ENCODE results near the gene HS6ST3.

The HS6ST3 gene

GRCh38 chr13:96573563-96573962 is 483.7 kb downstream of the HS6ST3 start:
- no peak for DNase-seq

DNA sequence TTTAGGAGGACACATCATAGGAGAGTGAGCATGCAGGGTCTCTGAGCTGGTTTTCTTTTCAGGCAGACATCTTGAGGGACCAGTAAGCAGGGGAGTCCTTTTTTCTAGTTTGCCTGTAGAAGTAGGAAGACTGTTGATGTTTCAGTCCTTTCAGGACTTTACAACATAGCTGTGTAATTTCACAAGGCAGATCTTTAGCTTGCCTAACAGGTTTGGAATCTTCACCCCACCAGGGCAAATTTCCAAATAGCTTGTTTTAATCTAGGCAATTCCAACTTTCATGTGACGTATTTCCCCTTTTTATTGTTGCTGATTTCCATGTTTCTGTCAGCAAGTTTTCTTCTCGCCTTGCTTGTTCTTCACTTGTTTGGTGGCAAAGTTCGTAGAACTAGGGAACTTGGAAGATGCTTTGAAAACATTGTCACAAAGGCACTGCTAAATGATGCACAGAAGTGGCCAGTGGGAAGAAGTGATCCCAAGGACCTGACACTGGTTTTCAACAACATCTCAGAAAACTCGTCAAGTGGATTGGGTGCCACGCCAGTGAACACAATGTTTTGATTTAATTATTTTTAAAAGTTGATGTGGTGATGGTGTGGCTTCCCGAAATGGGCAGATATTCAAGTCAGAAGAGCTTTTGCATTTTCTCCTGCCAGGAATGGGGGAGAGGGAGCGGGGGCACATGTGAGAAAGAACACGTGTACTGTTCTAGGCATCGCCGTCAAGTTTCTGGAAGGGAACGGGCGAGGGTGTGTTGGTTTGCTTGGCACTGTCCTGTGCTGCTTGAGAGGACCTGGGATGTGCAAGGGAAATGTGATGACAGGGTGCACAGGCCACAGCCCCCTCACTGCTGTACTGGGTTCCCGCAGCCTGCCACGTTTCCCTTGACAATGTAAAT is 485.8 kb downstream of the HS6ST3 start:
- no peak for DNase-seq

DNA sequence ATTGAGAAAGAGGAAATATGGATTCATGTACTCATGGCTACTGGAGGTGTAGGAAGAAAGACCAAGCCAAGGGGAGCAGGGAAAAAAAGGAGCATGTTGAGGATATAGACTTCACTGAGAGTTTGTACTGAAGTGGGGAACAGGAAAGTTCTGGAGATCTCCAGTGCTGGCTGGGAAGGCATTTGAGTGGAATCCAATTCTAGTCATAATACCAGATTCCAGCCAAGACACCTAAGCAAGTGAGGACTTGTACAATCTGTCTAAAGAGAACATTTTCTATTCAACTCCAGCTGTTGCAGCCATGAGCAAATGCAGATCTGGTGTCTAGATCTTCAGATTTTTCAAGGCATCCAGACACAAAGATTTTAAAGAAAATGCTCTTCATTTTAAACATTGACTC is 491.8 kb downstream of the HS6ST3 start:
- no peak for DNase-seq

DNA sequence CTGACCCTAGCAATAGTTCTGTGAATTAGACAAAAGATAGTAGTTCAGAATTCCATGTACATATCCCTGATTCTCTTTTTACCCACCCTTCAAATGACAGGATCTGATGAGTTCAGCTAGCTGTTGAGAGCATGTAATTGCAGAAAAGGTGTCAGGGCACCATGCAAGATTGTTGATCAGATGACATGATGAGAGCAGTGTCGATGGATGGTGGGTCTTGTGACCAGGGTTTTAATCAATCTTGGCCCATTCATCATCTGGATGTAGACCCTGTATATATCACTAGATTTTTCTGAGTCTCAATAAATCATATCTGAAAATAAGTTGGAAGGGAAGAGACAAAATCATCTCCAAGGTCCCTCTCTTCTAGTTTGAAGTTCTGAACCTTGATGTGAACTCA is 525.3 kb downstream of the HS6ST3 start:
- no peak for DNase-seq

DNA sequence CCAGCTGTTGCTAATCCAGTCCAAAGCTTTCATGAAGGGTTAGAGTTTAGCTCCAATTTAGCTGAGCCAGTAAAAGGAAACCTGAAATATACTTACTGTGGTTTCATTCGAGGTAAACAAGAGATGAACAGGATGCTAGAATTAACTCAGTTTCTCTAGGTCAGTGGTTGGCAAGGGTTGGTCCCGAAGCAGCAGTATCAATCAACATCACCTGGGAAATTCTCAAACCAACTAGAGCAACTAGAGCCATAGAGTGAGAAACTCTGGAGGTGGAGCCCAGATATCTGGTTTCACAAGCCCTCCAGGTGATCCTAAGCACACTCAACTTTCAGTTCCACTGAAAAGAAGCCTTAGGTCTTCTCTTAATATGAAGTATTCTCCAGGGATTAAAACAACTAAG is 527.6 kb downstream of the HS6ST3 start:
- peak; percentile 1 for DNase-seq

- no peak for DNase-seq
Measured at GRCh38 chr13:96621634-96622183, 531.8 kb downstream of the HS6ST3 start.

DNA sequence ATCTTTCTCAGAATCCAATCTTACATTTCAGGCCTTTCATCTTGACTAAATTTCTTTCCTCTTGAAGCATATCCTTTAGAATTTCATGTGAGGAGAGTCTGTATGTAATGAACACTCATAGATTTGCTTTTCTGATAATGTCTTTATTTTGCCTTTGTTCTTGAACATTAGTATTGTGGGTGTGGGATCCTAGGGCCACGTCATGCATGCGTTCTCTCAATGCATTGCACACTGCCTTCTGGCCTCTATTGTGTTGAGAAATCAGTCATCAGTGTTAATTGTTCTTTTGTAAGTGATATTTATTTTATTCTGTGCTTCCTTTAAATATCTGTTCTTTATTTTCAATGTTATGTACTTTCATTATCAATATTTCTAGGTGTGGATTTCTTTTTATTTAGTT is 539.4 kb downstream of the HS6ST3 start:
- DNase-seq = no peak

- no peak for DNase-seq
Measured at GRCh38 chr13:96632536-96633320, 542.8 kb downstream of the HS6ST3 start.

DNA sequence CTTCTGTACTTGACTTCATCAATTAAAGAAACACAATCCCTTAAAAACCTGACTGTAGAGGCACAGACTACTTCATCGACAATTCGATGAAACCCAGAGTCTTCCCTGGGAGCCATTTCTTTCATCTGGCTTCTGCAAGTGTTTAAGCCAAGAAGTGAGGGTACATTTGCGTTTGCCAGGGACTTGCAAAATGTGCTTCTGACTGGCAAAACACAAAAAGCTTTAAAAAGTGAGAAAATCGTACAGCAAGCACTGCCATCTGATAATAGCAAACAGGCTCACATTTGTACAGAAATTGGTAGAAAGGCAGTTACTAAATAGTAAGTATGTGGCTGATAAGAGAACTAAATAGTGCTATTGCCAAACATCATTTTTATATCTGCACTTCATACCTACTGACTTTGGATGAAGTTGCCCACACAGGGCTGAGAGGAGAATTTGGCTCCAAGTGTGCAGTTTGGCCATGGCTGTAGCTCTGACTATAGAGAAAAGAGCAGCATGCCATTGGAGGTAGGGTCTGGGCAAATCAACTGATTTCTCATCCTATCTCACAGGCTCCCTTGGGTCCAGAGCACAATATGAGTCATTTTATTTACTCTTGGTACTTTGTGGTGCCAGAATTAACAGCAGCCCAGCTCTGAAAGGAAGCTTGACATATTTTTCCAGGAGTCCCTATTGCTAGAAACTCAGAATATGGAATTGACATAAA is 546.2 kb downstream of the HS6ST3 start:
- no peak for DNase-seq

DNA sequence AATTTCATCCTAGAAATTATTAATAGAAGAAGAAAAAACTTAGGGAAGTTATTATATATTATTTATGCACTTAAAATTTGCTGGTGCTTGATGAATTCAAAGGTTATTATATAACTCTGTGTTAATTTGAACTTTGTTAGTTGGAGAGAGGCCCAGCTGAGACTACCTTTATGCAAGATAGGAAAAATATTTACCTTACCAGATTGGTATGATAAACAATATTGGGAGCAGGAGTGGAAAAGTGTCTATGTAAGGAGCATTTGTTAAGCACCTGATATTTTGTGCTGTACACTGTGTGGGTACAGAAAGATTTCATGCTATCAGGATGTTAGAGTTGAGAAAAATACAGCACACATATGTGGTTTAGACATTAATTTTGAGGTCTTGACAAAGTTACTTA is 547.1 kb downstream of the HS6ST3 start:
- no peak for DNase-seq

- DNase-seq = no peak
Measured at GRCh38 chr13:96646101-96646500, 556.2 kb downstream of the HS6ST3 start.

- DNase-seq = no peak
Measured at GRCh38 chr13:96646515-96647211, 556.8 kb downstream of the HS6ST3 start.

- no peak for DNase-seq
Measured at GRCh38 chr13:96650301-96650886, 560.5 kb downstream of the HS6ST3 start.

DNA sequence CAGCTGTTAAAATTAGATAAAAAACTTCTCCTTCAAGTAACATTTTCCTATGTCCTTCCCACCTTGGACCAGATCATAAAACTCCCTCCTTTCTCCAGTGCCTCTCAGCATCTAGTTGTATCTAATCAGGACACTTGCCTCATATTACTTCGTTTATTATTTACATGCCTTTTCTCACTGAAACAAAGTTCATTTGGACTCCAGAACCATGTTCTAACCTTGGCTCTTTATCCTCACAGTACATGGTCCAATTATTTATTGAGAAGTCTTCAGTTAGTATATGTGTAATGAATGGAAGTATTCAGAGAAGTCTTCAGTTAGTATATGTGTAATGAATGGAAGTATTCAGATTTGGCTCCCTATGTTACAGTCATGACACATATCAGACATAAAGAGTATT is 561.7 kb downstream of the HS6ST3 start:
- no peak for DNase-seq

DNA sequence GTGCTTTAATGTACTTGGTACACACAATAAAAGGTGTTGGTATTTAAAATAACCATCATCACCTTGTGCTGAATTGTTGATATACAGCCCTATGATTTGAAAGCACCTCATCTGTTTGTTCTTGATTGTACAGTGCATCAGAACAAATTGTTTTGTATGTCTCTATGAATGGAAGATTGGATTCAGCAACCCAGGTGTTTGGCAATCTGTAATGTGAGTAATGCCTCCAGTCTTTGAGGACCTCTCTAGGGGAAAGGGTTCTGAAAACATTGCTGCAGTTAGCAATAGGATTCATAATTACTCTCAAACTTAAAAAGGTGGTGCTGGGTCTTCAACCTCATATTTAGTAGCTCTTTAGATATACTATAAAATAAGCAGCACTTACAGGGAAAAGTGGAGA is 562.6 kb downstream of the HS6ST3 start:
- no peak for DNase-seq

- DNase-seq = no peak
Measured at GRCh38 chr13:96661612-96662011, 571.7 kb downstream of the HS6ST3 start.

- DNase-seq = no peak
Measured at GRCh38 chr13:96662036-96662435, 572.1 kb downstream of the HS6ST3 start.

DNA sequence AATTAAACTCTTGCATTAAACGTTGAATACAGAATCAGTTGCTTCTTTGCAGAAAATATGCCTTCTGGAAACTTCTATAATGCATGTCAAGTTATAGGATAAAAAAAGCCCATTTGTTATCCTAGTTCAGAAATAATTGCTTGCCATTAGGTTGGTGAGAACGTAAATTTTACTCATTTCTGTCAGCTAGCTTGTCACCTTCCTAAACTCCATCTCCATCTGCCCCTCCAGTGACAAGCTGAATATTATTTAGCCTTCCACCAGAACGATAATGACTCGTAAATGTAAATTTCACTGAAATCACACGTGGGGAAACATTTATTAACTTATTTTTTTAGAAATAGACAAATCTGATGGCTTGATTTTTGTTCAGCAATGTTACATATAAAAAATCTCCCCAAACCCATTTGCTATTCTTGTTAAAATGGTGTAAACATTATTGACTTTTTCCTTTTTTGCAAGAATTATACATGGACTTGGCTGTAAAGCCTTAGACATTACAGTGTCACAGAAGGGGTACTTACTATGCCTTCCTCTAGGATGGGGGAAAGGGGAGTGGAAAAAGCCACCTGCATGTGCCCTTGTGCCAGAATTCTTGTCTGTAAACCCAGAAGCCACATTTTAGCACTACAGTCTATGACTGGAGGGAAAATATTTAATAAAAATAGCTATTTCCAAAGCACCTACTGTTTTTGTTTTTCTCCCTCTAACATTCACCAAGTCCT is 577.5 kb downstream of the HS6ST3 start:
- DNase-seq = no peak

DNA sequence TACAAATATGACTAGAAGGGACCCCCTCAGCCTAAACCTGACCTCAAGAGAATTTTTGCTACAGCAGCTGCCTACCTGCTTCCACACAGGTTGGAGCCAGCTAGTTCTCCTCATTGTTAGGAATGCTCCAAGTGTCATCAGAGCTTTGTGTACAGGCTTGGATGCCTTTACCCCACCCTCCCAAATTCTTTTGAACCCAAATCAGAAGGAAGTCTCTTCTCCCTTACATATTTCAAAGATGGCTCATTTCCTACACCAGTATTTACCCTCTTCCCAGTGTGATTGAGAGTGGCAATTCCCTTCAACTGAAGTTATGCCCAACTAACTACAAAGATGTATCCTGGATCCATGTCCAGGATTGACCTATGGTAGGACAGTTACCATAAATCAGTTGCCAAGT is 581.2 kb downstream of the HS6ST3 start:
- no peak for DNase-seq

- DNase-seq = no peak
Measured at GRCh38 chr13:96672016-96672415, 582.1 kb downstream of the HS6ST3 start.

GRCh38 chr13:96673825-96674224 is 583.9 kb downstream of the HS6ST3 start:
- DNase-seq = no peak

Measured in NCI-H510A (cell line).